AG04450 (cell line): ENCODE results near the gene MORN2. TPM values are rescaled to one million over a fixed set of nuclear protein-coding genes. Genes with fewer than 3 reads are reported as not detected.
"Not testable (repeated sequence)": the region's sequence is repeated elsewhere in the genome, so short reads cannot be mapped to it uniquely, and the experiment has no call there.

Experiments
- CTCF ChIA-PET: fragments of 300-600, 350-600 bp; formaldehyde crosslinking; extraction: SDS; loops from one replicate; lab custom pipeline; 2022; ENCODE audit warnings: antibody characterized with exemption, inconsistent platforms; lab: Charles Lee
- POLR2A ChIA-PET: fragments of 350-600 bp; formaldehyde crosslinking; extraction: SDS; loops from one replicate; lab custom pipeline; 2021; ENCODE audit warnings: antibody characterized with exemption, inconsistent platforms; lab: Yijun Ruan, JAX
- DNase-seq: peaks from one replicate; pipeline ENCODE4 v3.0.0-alpha.2; 2011; ENCODE audit warnings: low read depth, low spot score
- H3K27ac ChIP-seq: one replicate; pipeline ENCODE4 v1.5.1; 2012; ENCODE audit warnings: low read depth, low read length, control low read depth
- H3K27me3 ChIP-seq: one replicate; pipeline ENCODE4 v1.6.0; 2012; ENCODE audit warnings: low read length; ENCODE audit not compliant: control insufficient read depth, insufficient read depth
- H3K4me3 ChIP-seq: 2 replicates; pipeline ENCODE4 v1.5.1; 2011; ENCODE audit warnings: mild to moderate bottlenecking, low read depth, low read length, control low read depth
- H3K9me3 ChIP-seq: 2 replicates; pipeline ENCODE4 v1.5.1; 2012; ENCODE audit warnings: low read length; ENCODE audit not compliant: control insufficient read depth, insufficient read depth
- polyA minus RNA-seq: library from RNA; depleted of rRNA, polyadenylated mRNA; stranded (reverse); fragments of >200 nt; gene quantifications from 2 replicates; pipeline ENCODE4 v1.2.3, GENCODE V29; 2011; rRNA and poly(A)+ RNA removed
- polyA plus RNA-seq: library from polyadenylated mRNA; depleted of rRNA; stranded (reverse); fragments of >200 nt; gene quantifications from 2 replicates; pipeline ENCODE4 v1.2.3, GENCODE V29; 2011; rRNA removed
- TF ChIP-seq, protein P1 (sequence below): IDR thresholded peaks from 2 replicates; pipeline ENCODE4 v1.5.1; 2011; ENCODE audit warnings: low read depth, low read length, control low read depth, inconsistent platforms

MORN2 gene
- polyA plus RNA-seq (24.9 and 34.8 TPM in 2 replicates), polyA minus RNA-seq (4.1 and 5.1 TPM in 2 replicates)

DNA sequence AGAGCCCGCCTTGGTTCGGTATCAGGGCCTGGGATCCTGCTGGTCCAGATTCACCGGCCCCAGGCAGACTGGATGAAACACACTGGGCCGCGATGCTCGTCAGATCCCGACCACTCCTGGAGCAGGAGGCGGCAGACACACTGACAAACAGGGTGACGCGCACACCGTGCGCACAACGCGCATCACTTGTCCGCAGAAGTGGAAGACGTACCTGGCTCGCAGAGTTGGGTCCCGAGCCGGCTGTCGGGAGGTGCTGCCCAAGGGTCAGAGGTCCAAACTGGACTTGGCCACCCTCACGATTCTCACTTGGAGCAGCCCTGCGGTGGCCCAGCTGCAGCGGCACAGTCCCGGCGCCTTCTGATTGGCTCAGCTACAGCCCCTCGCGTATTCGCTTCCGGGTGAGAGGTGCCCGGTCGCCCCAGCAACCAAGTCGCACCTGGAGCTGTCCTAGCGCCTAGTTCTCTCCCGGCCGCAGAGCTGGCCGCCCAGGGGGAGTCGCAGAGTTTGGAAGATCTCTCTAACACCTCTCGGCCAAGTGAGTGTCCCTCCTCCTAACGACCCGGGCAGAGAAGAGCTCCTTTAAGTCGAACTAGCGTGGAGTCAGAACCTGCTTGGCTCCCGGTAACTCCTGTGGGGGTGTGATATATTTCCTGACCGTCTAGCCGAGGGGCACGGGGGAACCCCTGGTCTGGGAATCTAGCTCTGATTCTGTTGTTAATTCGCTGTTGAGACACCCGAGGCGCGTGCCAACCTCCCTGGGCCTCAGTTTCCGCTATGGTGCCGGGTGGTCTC, at the start of gene MORN2, which contains the start of gene DHX57:
Gene MORN2 (plus strand): TSS at position 401 of the 792 bp plus-strand sequence.
Gene DHX57 (minus strand): TSS at position 359 of the 792 bp plus-strand sequence. CDS start 7,529 bp downstream, outside the sequence.
- Histone ChIP-seq H3K27ac (peak within 1 kb of the TSS; percentile 24), H3K4me3 (peak within 1 kb of the TSS; percentile 99), H3K9me3 (no peaks in the 10 kb centered on the region; the same call in 1 of the 2 replicates), H3K27me3 (no peaks in the 10 kb centered on the region)
- ChIA-PET POLR2A (interaction anchor here (1.4 to 1.6 kb wide), 2 partner anchors 72 to 124 kb away, joined by 6 read pairs; partner anchors contain the start of gene SRSF7), CTCF (interaction anchor here (1.2 to 1.3 kb wide), 3 partner anchors 41 to 354 kb away, joined by 3 to 4 read pairs (median 4); no protein-coding TSS in a partner anchor)
- TF ChIP-seq, protein P1, sequence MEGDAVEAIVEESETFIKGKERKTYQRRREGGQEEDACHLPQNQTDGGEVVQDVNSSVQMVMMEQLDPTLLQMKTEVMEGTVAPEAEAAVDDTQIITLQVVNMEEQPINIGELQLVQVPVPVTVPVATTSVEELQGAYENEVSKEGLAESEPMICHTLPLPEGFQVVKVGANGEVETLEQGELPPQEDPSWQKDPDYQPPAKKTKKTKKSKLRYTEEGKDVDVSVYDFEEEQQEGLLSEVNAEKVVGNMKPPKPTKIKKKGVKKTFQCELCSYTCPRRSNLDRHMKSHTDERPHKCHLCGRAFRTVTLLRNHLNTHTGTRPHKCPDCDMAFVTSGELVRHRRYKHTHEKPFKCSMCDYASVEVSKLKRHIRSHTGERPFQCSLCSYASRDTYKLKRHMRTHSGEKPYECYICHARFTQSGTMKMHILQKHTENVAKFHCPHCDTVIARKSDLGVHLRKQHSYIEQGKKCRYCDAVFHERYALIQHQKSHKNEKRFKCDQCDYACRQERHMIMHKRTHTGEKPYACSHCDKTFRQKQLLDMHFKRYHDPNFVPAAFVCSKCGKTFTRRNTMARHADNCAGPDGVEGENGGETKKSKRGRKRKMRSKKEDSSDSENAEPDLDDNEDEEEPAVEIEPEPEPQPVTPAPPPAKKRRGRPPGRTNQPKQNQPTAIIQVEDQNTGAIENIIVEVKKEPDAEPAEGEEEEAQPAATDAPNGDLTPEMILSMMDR = no peak
- DNase-seq = peak; percentile 30

DNA sequence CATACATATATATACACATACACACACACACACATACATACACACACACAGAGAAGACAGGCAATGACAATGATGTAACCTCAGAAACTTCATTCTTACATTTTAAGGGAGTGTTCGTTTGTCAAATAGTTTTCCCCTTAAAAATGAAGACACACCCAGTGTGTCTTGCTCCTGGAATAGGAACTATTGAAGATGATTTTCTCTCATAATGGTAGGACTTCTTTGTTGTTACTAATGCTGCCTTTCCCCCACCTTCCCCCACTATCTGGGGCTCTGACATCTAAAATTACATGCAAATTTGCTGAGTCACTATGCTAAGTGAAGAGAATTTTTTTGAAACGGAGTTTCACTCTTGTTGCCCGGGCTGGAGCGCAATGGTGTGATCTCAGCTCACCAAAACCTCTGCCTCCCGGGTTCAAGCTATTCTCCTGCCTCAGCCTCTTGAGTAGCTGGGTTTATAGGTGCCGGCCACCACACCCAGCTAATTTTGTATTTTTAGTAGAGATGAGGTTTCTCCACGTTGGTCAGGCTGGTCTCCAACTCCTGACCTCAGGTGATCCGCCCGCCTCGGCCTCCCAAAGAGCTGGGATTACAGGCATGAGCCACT, 48.1 kb upstream of the MORN2 start:
- H3K27ac ChIP-seq = peak overlapping the region; percentile 61
- H3K4me3 ChIP-seq, CTCF ChIA-PET, H3K9me3 ChIP-seq, H3K27me3 ChIP-seq: not testable (repeated sequence)
- peak; percentile 24 for DNase-seq
- POLR2A ChIA-PET = interaction anchor here (0.6 to 2.0 kb wide), 3 partner anchors 77 to 305 kb away, joined by 4 to 30 read pairs (median 8); partner anchors contain the start of gene SRSF7

DNA sequence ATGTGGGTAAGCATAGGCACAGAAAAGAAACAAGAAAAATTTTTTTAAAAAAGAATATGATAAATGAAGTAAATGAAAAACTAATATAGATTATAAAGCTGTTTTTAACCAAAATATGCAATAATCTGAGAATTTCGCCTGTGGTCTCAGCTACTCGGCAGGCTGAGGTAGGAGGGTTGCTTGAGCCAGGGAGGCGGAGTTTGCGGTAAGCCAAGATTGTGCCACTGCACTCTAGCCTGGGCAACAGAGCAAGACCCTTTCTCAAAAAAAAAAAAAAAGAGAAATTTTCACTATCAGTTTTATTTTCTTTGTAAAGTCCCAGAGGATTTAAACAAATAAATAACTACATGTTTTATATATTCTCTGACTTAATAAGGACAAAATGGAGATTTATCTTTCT, 47.3 kb upstream of the MORN2 start:
- TF ChIP-seq, protein P1 = no peak
- ChIA-PET POLR2A (interaction anchor here (0.7 to 2.0 kb wide), 2 partner anchors 18 to 78 kb away, joined by 3 to 30 read pairs; partner anchors contain the start of gene SRSF7), CTCF (interaction anchor here (0.6 to 0.8 kb wide), 3 partner anchors 77 to 513 kb away, joined by 3 to 6 read pairs (median 4); no protein-coding TSS in a partner anchor)
- Histone ChIP-seq H3K27me3 (no peaks in the 10 kb centered on the region), H3K9me3 (no peaks in the 10 kb centered on the region), H3K27ac (no peak overlapping the region), H3K4me3 (no peak overlapping the region)
- no peak for DNase-seq

DNA sequence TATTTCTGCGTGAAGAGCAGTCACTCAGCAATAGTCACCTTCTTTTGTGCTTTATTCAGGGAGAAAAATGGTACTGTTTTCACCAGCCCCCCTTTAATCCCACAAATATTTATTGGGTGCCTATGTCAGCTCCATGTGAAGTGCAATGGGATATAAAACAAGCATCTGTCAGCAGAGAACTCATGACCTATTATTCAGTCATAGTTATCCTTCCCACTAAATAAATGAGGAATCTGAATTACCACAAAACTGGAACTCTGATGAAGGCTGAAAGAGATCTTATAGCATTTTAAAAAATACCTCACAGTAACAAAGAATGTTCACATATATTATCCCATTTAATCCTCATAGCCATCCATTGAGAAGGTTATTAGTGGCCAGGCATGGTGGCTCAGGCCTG, 45.8 kb upstream of the MORN2 start:
- H3K4me3 ChIP-seq = no peak overlapping the region
- TF ChIP-seq, protein P1 = no peak
- POLR2A ChIA-PET = interaction anchor here (1.4 kb wide), 1 partner anchor 79 kb away, joined by 6 read pairs; the partner anchor contains the start of gene SRSF7
- CTCF ChIA-PET = no interaction called here
- H3K27ac ChIP-seq = no peak overlapping the region
- no peak for DNase-seq
- no peaks in the 10 kb centered on the region for H3K9me3 ChIP-seq
- H3K27me3 ChIP-seq = no peaks in the 10 kb centered on the region

DNA sequence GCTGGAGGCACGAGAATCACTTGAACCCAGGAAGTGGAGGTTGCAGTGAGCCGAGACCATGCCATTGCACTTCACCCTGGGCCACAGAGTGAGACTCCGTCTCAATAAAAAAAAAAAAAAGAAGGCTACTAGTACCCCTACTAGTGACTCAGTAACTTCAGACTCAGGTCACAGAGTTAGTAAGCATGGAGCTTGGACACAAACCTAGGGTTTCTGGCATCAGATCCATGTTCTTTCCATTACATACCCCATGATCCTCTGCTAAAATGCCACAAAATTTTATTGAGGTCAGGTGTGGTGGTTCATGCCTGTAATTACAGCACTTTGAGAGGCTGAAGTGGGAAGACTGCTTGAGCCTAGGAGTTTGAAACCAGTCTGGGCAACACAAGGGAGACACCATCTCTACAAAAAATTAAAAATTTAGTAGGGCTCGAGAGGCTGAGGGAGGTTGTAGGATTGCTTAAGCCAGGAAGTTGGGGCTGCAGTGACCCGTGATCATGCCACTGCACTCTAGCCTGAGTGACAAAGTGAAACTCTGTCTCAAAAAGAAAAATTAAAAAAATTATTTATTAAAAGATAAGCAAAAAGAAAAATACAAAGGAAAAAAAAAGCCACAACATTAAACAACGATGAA, 45.1 kb upstream of the MORN2 start:
- Histone ChIP-seq H3K4me3 (no peak overlapping the region), H3K27ac (no peak overlapping the region), H3K27me3 (no peaks in the 10 kb centered on the region), H3K9me3 (no peaks in the 10 kb centered on the region)
- TF ChIP-seq, protein P1 = no peak
- ChIA-PET CTCF (no interaction called here), POLR2A (interaction anchor here (1.4 kb wide), 1 partner anchor 79 kb away, joined by 6 read pairs; the partner anchor contains the start of gene SRSF7)
- no peak for DNase-seq
